ENCODE measurements around the gene REN. TPM values are rescaled to one million over a fixed set of nuclear protein-coding genes. Genes with fewer than 3 reads are reported as not detected.

The REN gene
- total and polyA plus RNA-seq, 2 experiments from 2014 or later: not detected

- no peaks in the 10 kb centered on the region for H3K4me1 Mint-ChIP-seq
- DNase-seq (ENCODE audit: low spot score): no peak
- H3K27ac Mint-ChIP-seq: no peak overlapping the region
- H2AFZ ChIP-seq: no peak overlapping the region
- no peak for ATAC-seq
- peaks cover 5% of the 10 kb centered on the region; the same call in 2 of the 3 replicates for H3K36me3 Mint-ChIP-seq (ENCODE audit: low read depth)
- H3K36me3 ChIP-seq (ENCODE audit: insufficient read depth): 0 out of 2 replicates have a peak, but pooled peaks cover 5% of the 10 kb centered on the region
- no peaks in the 10 kb centered on the region for H3K79me2 ChIP-seq (replicated peaks; ENCODE audit: insufficient read depth)
- H3K4me3 Mint-ChIP-seq: no peak overlapping the region
- no peaks in the 10 kb centered on the region for H3K4me1 ChIP-seq (ENCODE audit: insufficient read depth)
- no peak overlapping the region for H3K27ac ChIP-seq (ENCODE audit: low read depth)
- no peak overlapping the region for H3K4me3 ChIP-seq
- H3F3A ChIP-seq (replicated peaks; ENCODE audit: low read depth): no peaks in the 10 kb centered on the region
- peaks cover 2% of the 10 kb centered on the region for H3K27me3 Mint-ChIP-seq (ENCODE audit: insufficient read depth, low read depth, poor library complexity)
- no peak for TF ChIP-seq ZNF331 (CRISPR knock-in tag; IDR thresholded peaks at IDR 0.05; ENCODE audit: low read depth)
- H4K20me1 ChIP-seq (replicated peaks; ENCODE audit: insufficient read depth): no peaks in the 10 kb centered on the region
- H3K9me3 Mint-ChIP-seq: peaks cover 19% of the 10 kb centered on the region
- no peak overlapping the region for H3K4me2 ChIP-seq
- H3K9me2 ChIP-seq (ENCODE audit: insufficient read depth): 0 out of 2 replicates have a peak, but pooled peaks cover 5% of the 10 kb centered on the region
- no peaks in the 10 kb centered on the region for H3K27me3 ChIP-seq (ENCODE audit: insufficient read depth)
These were observed 8.8 kb upstream of the REN start for GRCh38 chr1:204174958-204175357.

- H3F3A ChIP-seq (replicated peaks; ENCODE audit: low read depth): no peaks in the 10 kb centered on the region
- Mint-ChIP-seq H3K27me3 (ENCODE audit: insufficient read depth, low read depth, poor library complexity) (no peaks in the 10 kb centered on the region), H3K4me1 (no peaks in the 10 kb centered on the region), H3K27ac (no peak overlapping the region), H3K36me3 (ENCODE audit: low read depth) (peaks cover 8% of the 10 kb centered on the region; the same call in 2 of the 3 replicates), H3K4me3 (no peak overlapping the region), H3K9me3 (peaks cover 37% of the 10 kb centered on the region)
- H3K9me2 ChIP-seq (ENCODE audit: insufficient read depth): 0 out of 2 replicates have a peak, but pooled peaks cover 5% of the 10 kb centered on the region
- ATAC-seq (no peak), DNase-seq (ENCODE audit: low spot score) (no peak)
- no peaks in the 10 kb centered on the region for H3K27me3 ChIP-seq (ENCODE audit: insufficient read depth)
- no peaks in the 10 kb centered on the region for H3K79me2 ChIP-seq (replicated peaks; ENCODE audit: insufficient read depth)
- no peak overlapping the region for H3K4me3 ChIP-seq
- no peak overlapping the region for H3K4me2 ChIP-seq
- no peak overlapping the region for H3K27ac ChIP-seq (ENCODE audit: low read depth)
- H3K36me3 ChIP-seq (ENCODE audit: insufficient read depth): 0 out of 2 replicates have a peak, but pooled peaks cover 5% of the 10 kb centered on the region
- TF ChIP-seq NANOG (IDR thresholded peaks at IDR 0.05; ENCODE audit: borderline replicate concordance): no peak
- no peak for TF ChIP-seq ZNF331 (CRISPR knock-in tag; IDR thresholded peaks at IDR 0.05; ENCODE audit: low read depth)
- TF ChIP-seq JUNB (IDR thresholded peaks at IDR 0.05; ENCODE audit: unreplicated experiment): no peak
- no peak for TF ChIP-seq CREB1 (CRISPR knock-in tag; IDR thresholded peaks at IDR 0.05; ENCODE audit: low read depth)
- no peak for TF ChIP-seq STAT1 (IDR thresholded peaks at IDR 0.05; ENCODE audit: unreplicated experiment)
- TF ChIP-seq EZH2phosphoT487 (IDR thresholded peaks at IDR 0.05; ENCODE audit: unreplicated experiment): no peak
- TF ChIP-seq ZNF114 (CRISPR knock-in tag; IDR thresholded peaks at IDR 0.05): no peak
- no peak for TF ChIP-seq CTCF (conservative IDR thresholded peaks at IDR 0.05; ENCODE audit: low read depth in 2 of 2)
- TF ChIP-seq EZH2 (IDR thresholded peaks at IDR 0.05; ENCODE audit: low read depth, unreplicated experiment): no peak
- TF ChIP-seq ETS1 (IDR thresholded peaks at IDR 0.05): no peak
- no peaks in the 10 kb centered on the region for H3K4me1 ChIP-seq (ENCODE audit: insufficient read depth)
- no peak overlapping the region for H2AFZ ChIP-seq
- no peaks in the 10 kb centered on the region for H4K20me1 ChIP-seq (replicated peaks; ENCODE audit: insufficient read depth)
These were observed 6.4 kb upstream of the REN start for GRCh38 chr1:204172404-204173029.

All from GM23338 (cell line).